ENCODE measurements around the gene SH3TC1.

DNA sequence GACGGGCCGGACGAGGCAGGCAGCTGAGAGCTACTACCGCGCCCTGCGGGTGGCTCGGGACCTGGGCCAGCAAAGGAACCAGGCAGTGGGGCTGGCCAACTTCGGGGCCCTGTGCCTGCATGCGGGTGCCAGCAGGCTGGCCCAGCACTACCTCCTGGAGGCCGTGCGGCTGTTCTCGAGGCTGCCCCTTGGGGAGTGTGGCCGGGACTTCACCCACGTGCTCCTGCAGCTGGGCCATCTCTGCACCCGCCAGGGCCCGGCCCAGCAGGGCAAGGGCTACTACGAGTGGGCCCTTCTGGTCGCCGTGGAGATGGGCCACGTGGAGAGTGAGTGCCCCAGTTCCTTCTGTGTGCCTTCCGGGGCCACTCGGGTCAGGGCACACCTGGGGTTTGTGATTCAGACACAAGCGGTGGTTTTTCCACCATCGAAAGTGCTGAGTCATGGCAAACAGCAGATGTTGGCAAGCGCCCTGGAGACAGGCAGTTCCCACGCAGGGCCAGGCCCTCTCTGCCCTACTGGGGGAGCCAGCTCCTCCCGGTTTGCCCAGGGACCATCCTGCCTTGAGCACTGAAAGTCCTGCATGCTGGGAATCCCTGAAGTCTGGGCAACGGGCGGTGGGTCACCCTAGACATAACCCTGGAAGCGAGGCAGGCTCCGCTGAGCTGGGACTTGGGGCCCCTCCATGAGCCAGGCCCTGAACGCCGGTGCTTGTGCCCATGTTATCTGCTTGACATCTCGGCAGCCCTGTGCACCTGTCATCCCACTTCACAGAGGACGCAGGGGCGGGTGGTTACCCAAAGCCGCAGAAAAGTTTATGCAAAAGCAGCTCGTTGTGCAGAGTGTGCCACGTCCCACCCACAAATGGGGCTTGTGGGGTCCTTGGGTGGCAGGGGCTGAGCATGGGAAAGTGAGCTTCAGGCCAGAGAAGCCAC, 29.5 kb downstream of the SH3TC1 start:
- TF ChIP-seq EP300 (IDR thresholded peaks at IDR 0.05) (no peak), POLR2A (IDR thresholded peaks at IDR 0.05) (no peak)
